H9 (cell line): Measurements from ENCODE around the gene SERPINB11. TPM values are rescaled to one million over a fixed set of nuclear protein-coding genes. Genes with fewer than 3 reads are reported as not detected.

ENCODE experiments used
- DNase-seq: peaks from one replicate; pipeline ENCODE4 v3.0.0-alpha.2; 2017
- H2AFZ ChIP-seq: one replicate; pipeline ENCODE4 v1.6.1; 2013; ENCODE audit warnings: mild to moderate bottlenecking, low read length, control low read depth, moderate library complexity
- H2AK5ac ChIP-seq: 2 replicates; pipeline ENCODE4 v1.6.1; 2013; ENCODE audit warnings: low read length, control low read depth, mixed read lengths; ENCODE audit not compliant: insufficient read length
- H2BK120ac ChIP-seq: one replicate; pipeline ENCODE4 v1.6.1; 2013; ENCODE audit warnings: low read depth, mild to moderate bottlenecking, low read length, control low read depth, inconsistent platforms; ENCODE audit not compliant: poor library complexity, severe bottlenecking
- H2BK12ac ChIP-seq: 2 replicates; pipeline ENCODE4 v1.6.1; 2013; ENCODE audit warnings: low read length, control low read depth, mixed read lengths, low read depth; ENCODE audit not compliant: insufficient read length
- H2BK15ac ChIP-seq: 2 replicates; pipeline ENCODE4 v1.6.1; 2013; ENCODE audit warnings: low read depth, low read length, control low read depth
- H2BK20ac ChIP-seq: one replicate; pipeline ENCODE4 v1.6.1; 2013; ENCODE audit warnings: low read depth, mild to moderate bottlenecking, low read length, control low read depth, inconsistent platforms; ENCODE audit not compliant: poor library complexity, severe bottlenecking
- H2BK5ac ChIP-seq: 2 replicates; pipeline ENCODE4 v1.6.1; 2013; ENCODE audit warnings: low read length, control low read depth, mixed read lengths; ENCODE audit not compliant: insufficient read length
- H3K14ac ChIP-seq: 2 replicates; pipeline ENCODE4 v1.6.1; 2013; ENCODE audit warnings: low read length, control low read depth; ENCODE audit not compliant: insufficient read depth
- H3K18ac ChIP-seq: 2 replicates; pipeline ENCODE4 v1.6.1; 2013; ENCODE audit warnings: low read depth, mild to moderate bottlenecking, mixed read lengths, low read length, control low read depth; ENCODE audit not compliant: insufficient read length
- H3K23ac ChIP-seq: 2 replicates; pipeline ENCODE4 v1.6.1; 2013; ENCODE audit warnings: low read length, control low read depth, mixed read lengths, low read depth; ENCODE audit not compliant: insufficient read length
- H3K23me2 ChIP-seq: 2 replicates; pipeline ENCODE4 v1.6.1; 2013; ENCODE audit warnings: low read depth, mild to moderate bottlenecking, mixed read lengths, low read length, control low read depth; ENCODE audit not compliant: insufficient read length, poor library complexity, severe bottlenecking
- H3K27ac ChIP-seq: 2 replicates; pipeline ENCODE4 v1.5.1; 2013; ENCODE audit warnings: low read length, control low read depth, mixed read lengths, low read depth; ENCODE audit not compliant: insufficient read length
- H3K27me3 ChIP-seq: 2 replicates; pipeline ENCODE4 v1.6.1; 2013; ENCODE audit warnings: low read length, control low read depth, inconsistent platforms; ENCODE audit not compliant: insufficient read depth
- H3K4ac ChIP-seq: 2 replicates; pipeline ENCODE4 v1.6.1; 2013; ENCODE audit warnings: low read depth, mild to moderate bottlenecking, control low read depth, inconsistent platforms, low read length, moderate library complexity
- H3K4me1 ChIP-seq: 2 replicates; pipeline ENCODE4 v1.6.1; 2013; ENCODE audit warnings: low read length, control low read depth, inconsistent platforms; ENCODE audit not compliant: insufficient read depth
- H3K4me2 ChIP-seq: 2 replicates; pipeline ENCODE4 v1.6.1; 2013; ENCODE audit warnings: low read length, control low read depth, mixed read lengths; ENCODE audit not compliant: insufficient read length, insufficient read depth
- H3K56ac ChIP-seq: 2 replicates; pipeline ENCODE4 v1.6.1; 2013; ENCODE audit warnings: low read depth, mild to moderate bottlenecking, mixed read lengths, low read length, control low read depth; ENCODE audit not compliant: insufficient read length
- H3K79me1 ChIP-seq: 2 replicates; pipeline ENCODE4 v1.6.1; 2013; ENCODE audit warnings: low read depth, mild to moderate bottlenecking, moderate library complexity, low read length, control low read depth, inconsistent platforms; ENCODE audit not compliant: insufficient read depth, poor library complexity, severe bottlenecking
- H3K79me2 ChIP-seq: 2 replicates; pipeline ENCODE4 v1.6.1; 2013; ENCODE audit warnings: low read length, control low read depth, inconsistent platforms; ENCODE audit not compliant: insufficient read depth
- H3K9ac ChIP-seq: 2 replicates; pipeline ENCODE4 v1.6.1; 2013; ENCODE audit warnings: low read length, control low read depth, mixed read lengths; ENCODE audit not compliant: insufficient read length; ENCODE audit errors: extremely low read depth
- H3K9me3 ChIP-seq: one replicate; pipeline ENCODE4 v1.6.1; 2013; ENCODE audit warnings: low read depth, low read length, inconsistent platforms; ENCODE audit not compliant: control insufficient read depth
- H3T11ph ChIP-seq: one replicate; pipeline ENCODE4 v1.6.1; 2013; ENCODE audit warnings: mild to moderate bottlenecking, low read length, control low read depth, inconsistent platforms
- H4K20me1 ChIP-seq: one replicate; pipeline ENCODE4 v1.6.1; 2013; ENCODE audit not compliant: control insufficient read depth, insufficient read length, insufficient read depth
- H4K5ac ChIP-seq: 2 replicates; pipeline ENCODE4 v1.6.1; 2013; ENCODE audit warnings: low read depth, mild to moderate bottlenecking, mixed read lengths, low read length, control low read depth; ENCODE audit not compliant: insufficient read length
- H4K8ac ChIP-seq: replicated peaks from 2 replicates; pipeline ENCODE4 v1.6.1; 2013; ENCODE audit warnings: low read length, control low read depth, mixed read lengths, low read depth; ENCODE audit not compliant: insufficient read length
- H4K91ac ChIP-seq: 2 replicates; pipeline ENCODE4 v1.6.1; 2013; ENCODE audit warnings: low read depth, mild to moderate bottlenecking, moderate library complexity, mixed read lengths, low read length, control low read depth; ENCODE audit not compliant: insufficient read length
- H3K27ac Mint-ChIP-seq, 3 experiments: 2 replicates in 2 of 3; 3 replicates in 1 of 3; pipeline ENCODE4 v1.8.0; 2020 to 2021; ENCODE audit warnings: mixed read lengths in 3 of 3, mild to moderate bottlenecking in 1 of 3, moderate library complexity in 1 of 3
- H3K27me3 Mint-ChIP-seq: 2 replicates; pipeline ENCODE4 v1.8.0; 2021; ENCODE audit warnings: low read depth, mild to moderate bottlenecking, moderate library complexity, mixed read lengths
- H3K36me3 Mint-ChIP-seq, 3 experiments: 2 replicates in 2 of 3; 3 replicates in 1 of 3; pipeline ENCODE4 v1.8.0; 2020 to 2021; ENCODE audit warnings: low read depth in 3 of 3, mixed read lengths in 3 of 3; ENCODE audit not compliant: insufficient read depth in 1 of 3
- H3K4me1 Mint-ChIP-seq, 2 experiments: 2 replicates each; pipeline ENCODE4 v1.8.0; 2020; ENCODE audit warnings: mixed read lengths in 2 of 2
- H3K4me3 Mint-ChIP-seq, 2 experiments: 2 replicates in 1 of 2; 3 replicates in 1 of 2; pipeline ENCODE4 v1.8.0; 2020 to 2021; ENCODE audit warnings: mild to moderate bottlenecking in 2 of 2, mixed read lengths in 2 of 2, moderate library complexity in 1 of 2
- H3K9me3 Mint-ChIP-seq, 2 experiments: 2 replicates in 1 of 2; 3 replicates in 1 of 2; pipeline ENCODE4 v1.8.0; 2020; ENCODE audit warnings: mild to moderate bottlenecking in 2 of 2, mixed read lengths in 2 of 2, moderate library complexity in 1 of 2
- CTCF ChIP-seq: fragments of 200-600 bp; sonication (generic); conservative IDR thresholded peaks from 3 replicates; pipeline ENCODE4 v1.8.0; 2021; ENCODE audit warnings: antibody characterized with exemption, mild to moderate bottlenecking
- WGBS: extraction: QIAGEN DNeasy Blood & Tissue Kit; methylation state at CpG from one replicate; pipeline ENCODE4 v1.1.7; 2013; ENCODE audit warnings: missing lambda C conversion rate, low lambda C conversion rate, mixed read lengths; ENCODE audit not compliant: insufficient read length; ENCODE audit errors: extremely low coverage; 5-methylcytosine and 5-hydroxymethylcytosine counted together
- total RNA-seq: library from RNA; stranded (reverse); gene quantifications from 2 replicates; pipeline ENCODE4 v1.2.1, GENCODE V29; 2021

SERPINB11 gene
- total RNA-seq, 1 experiment from 2014 or later: not detected

GRCh38 chr18:63697097-63697660, 5.6 kb upstream of the SERPINB11 start:
- no peak overlapping the region for H2BK12ac ChIP-seq
- H3K4ac ChIP-seq: no peak overlapping the region
- no peak for DNase-seq
- peaks cover 6 to 12% of the 10 kb centered on the region in 2 experiments for H3K9me3 Mint-ChIP-seq
- H3K23me2 ChIP-seq: no peaks in the 10 kb centered on the region
- WGBS: no CpG with 5 or more reads among the region's 3 CpGs
- H3T11ph ChIP-seq: no peak overlapping the region
- no peaks in the 10 kb centered on the region for H3K79me1 ChIP-seq
- no peak overlapping the region for H3K4me3 Mint-ChIP-seq
- H3K4me2 ChIP-seq: no peak overlapping the region
- no peak overlapping the region for H3K27ac Mint-ChIP-seq
- H3K23ac ChIP-seq: no peak overlapping the region
- no peak overlapping the region for H3K27ac ChIP-seq
- H3K4me1 ChIP-seq: no peaks in the 10 kb centered on the region
- H3K56ac ChIP-seq: no peak overlapping the region
- no peak overlapping the region for H2AK5ac ChIP-seq
- H3K4me1 Mint-ChIP-seq: no peaks in the 10 kb centered on the region
- no peak overlapping the region for H4K91ac ChIP-seq
- H2AFZ ChIP-seq: no peak overlapping the region
- no peak overlapping the region for H2BK20ac ChIP-seq
- no peaks in the 10 kb centered on the region for H3K79me2 ChIP-seq
- no peaks in the 10 kb centered on the region; the same call in 1 of the 2 replicates for H3K27me3 Mint-ChIP-seq
- H3K18ac ChIP-seq: no peak overlapping the region
- no peak overlapping the region for H3K14ac ChIP-seq
- no peak overlapping the region for H3K9ac ChIP-seq
- no peak overlapping the region for H4K5ac ChIP-seq
- H2BK15ac ChIP-seq: no peak overlapping the region
- TF ChIP-seq CTCF: no peak
- no peak overlapping the region for H2BK5ac ChIP-seq
- no peaks in the 10 kb centered on the region for H4K20me1 ChIP-seq
- H3K9me3 ChIP-seq: no peaks in the 10 kb centered on the region
- peaks cover 0 to 8% (median 0%) of the 10 kb centered on the region in 3 experiments; a peak in 3 of 7 replicates for H3K36me3 Mint-ChIP-seq
- no peak overlapping the region for H4K8ac ChIP-seq
- H2BK120ac ChIP-seq: no peak overlapping the region
- no peaks in the 10 kb centered on the region for H3K27me3 ChIP-seq
